HG03175 (cell line): ENCODE data around the gene HIRA.
"Not testable (repeated sequence)": the region's sequence is repeated elsewhere in the genome, so short reads cannot be mapped to it uniquely, and the experiment has no call there.

Experiments used
- ATAC-seq: cut with Tn5 transposase; IDR thresholded peaks from one replicate; pipeline ENCODE4 v1.9.1; 2021; ENCODE audit warnings: mild to moderate bottlenecking, moderate library complexity; ENCODE audit not compliant: unreplicated experiment

The HIRA gene

GRCh38 chr22:19387038-19387437 lies 44.5 kb downstream of the HIRA start:
- no peak for ATAC-seq

GRCh38 chr22:19386248-19386647 lies 45.3 kb downstream of the HIRA start:
- no peak for ATAC-seq

- no peak for ATAC-seq
Measured at GRCh38 chr22:19385221-19385906, 46.2 kb downstream of the HIRA start.

- no peak for ATAC-seq
Measured at GRCh38 chr22:19383292-19383691, 48.2 kb downstream of the HIRA start.

GRCh38 chr22:19382240-19382639 lies 49.3 kb downstream of the HIRA start:
- no peak for ATAC-seq

GRCh38 chr22:19378344-19378674 lies 53.2 kb downstream of the HIRA start:
- ATAC-seq = no peak

GRCh38 chr22:19377565-19378343 lies 53.8 kb downstream of the HIRA start:
- no peak for ATAC-seq

- ATAC-seq = no peak
Measured at GRCh38 chr22:19376971-19377370, 54.6 kb downstream of the HIRA start.

GRCh38 chr22:19376247-19376646 lies 55.3 kb downstream of the HIRA start:
- ATAC-seq = no peak

GRCh38 chr22:19375435-19375834 lies 56.1 kb downstream of the HIRA start:
- no peak for ATAC-seq

- no peak for ATAC-seq
Measured at GRCh38 chr22:19374410-19374809, 57.1 kb downstream of the HIRA start.

- ATAC-seq = no peak
Measured at GRCh38 chr22:19373450-19373849, 58.1 kb downstream of the HIRA start.

- ATAC-seq = no peak
Measured at GRCh38 chr22:19371893-19372292, 59.6 kb downstream of the HIRA start.

- ATAC-seq = no peak
Measured at GRCh38 chr22:19368876-19369275, 62.7 kb downstream of the HIRA start.

- no peak for ATAC-seq
Measured at GRCh38 chr22:19367763-19368367, 63.7 kb downstream of the HIRA start.

- not testable (repeated sequence) for ATAC-seq
Measured at GRCh38 chr22:19363541-19363940, 68.0 kb downstream of the HIRA start.

GRCh38 chr22:19361501-19362103 lies 69.9 kb downstream of the HIRA start:
- ATAC-seq = peak; percentile 59

GRCh38 chr22:19360862-19361261 lies 70.7 kb downstream of the HIRA start:
- no peak for ATAC-seq

GRCh38 chr22:19360300-19360792 lies 71.2 kb downstream of the HIRA start:
- no peak for ATAC-seq

- ATAC-seq = no peak
Measured at GRCh38 chr22:19359554-19360299, 71.8 kb downstream of the HIRA start.
